GM20431 (cell line): Measurements from ENCODE around the gene SCYL1.

Experiments
- in situ Hi-C: fragments of 300-500 bp; cut with MseI, MboI; formaldehyde crosslinking; loops from one replicate; pipeline ENCODE4 v1.15.0; 2020; ENCODE audit warnings: low sequenced_read_pairs; ENCODE audit not compliant: unreplicated experiment

Gene SCYL1

GRCh38 chr11:65530157-65530496 is 5.2 kb downstream of the SCYL1 start:
- in situ Hi-C loops: no loop called here

GRCh38 chr11:65532388-65533064 is 7.6 kb downstream of the SCYL1 start:
- in situ Hi-C loops: no loop called here

- in situ Hi-C loops: no loop called here
These were observed 10.2 kb downstream of the SCYL1 start for GRCh38 chr11:65535102-65535501.

- in situ Hi-C loops: no loop called here
These were observed 11.8 kb downstream of the SCYL1 start for GRCh38 chr11:65536412-65537295.

GRCh38 chr11:65537296-65537597 is 12.4 kb downstream of the SCYL1 start:
- in situ Hi-C loops: no loop called here

- in situ Hi-C loops: no loop called here
These were observed 12.8 kb downstream of the SCYL1 start for GRCh38 chr11:65537620-65538231.

- in situ Hi-C loops: no loop called here
These were observed 13.5 kb downstream of the SCYL1 start for GRCh38 chr11:65538232-65538914.

- in situ Hi-C loops: no loop called here
These were observed 14.2 kb downstream of the SCYL1 start for GRCh38 chr11:65538915-65539743.

- in situ Hi-C loops: no loop called here
These were observed 14.9 kb downstream of the SCYL1 start for GRCh38 chr11:65539744-65540289.

- in situ Hi-C loops: no loop called here
These were observed 15.6 kb downstream of the SCYL1 start for GRCh38 chr11:65540290-65541092.

- in situ Hi-C loops: no loop called here
These were observed 16.5 kb downstream of the SCYL1 start for GRCh38 chr11:65541093-65541982.

- in situ Hi-C loops: no loop called here
These were observed 18.0 kb downstream of the SCYL1 start for GRCh38 chr11:65542738-65543390.

- in situ Hi-C loops: no loop called here
These were observed 21.0 kb downstream of the SCYL1 start for GRCh38 chr11:65545853-65546216.

GRCh38 chr11:65546217-65546958 is 21.5 kb downstream of the SCYL1 start:
- in situ Hi-C loops: no loop called here

- in situ Hi-C loops: no loop called here
These were observed 22.7 kb downstream of the SCYL1 start for GRCh38 chr11:65547446-65548125.

- in situ Hi-C loops: no loop called here
These were observed 23.5 kb downstream of the SCYL1 start for GRCh38 chr11:65548395-65548794.
